ENCODE measurements around the gene POLR2E.

The POLR2E gene

GRCh38 chr19:1041272-1041834, 53.8 kb downstream of the POLR2E start:
- peak overlapping the region; percentile 88 for H3K4me2 ChIP-seq (ENCODE audit: low read depth, low read length, poor library complexity, severe bottlenecking)
- no peaks in the 10 kb centered on the region for H3K9me3 ChIP-seq (ENCODE audit: insufficient read depth, low read depth, low read length)
- peaks cover 3% of the 10 kb centered on the region; the same call in 1 of the 2 replicates for H3K36me3 ChIP-seq (ENCODE audit: insufficient read depth, low read length)
- H3K4me3 ChIP-seq (ENCODE audit: low read length, poor library complexity, severe bottlenecking): peak overlapping the region; percentile 83
- H3K4me1 ChIP-seq (ENCODE audit: insufficient read depth, low read length, poor library complexity, severe bottlenecking): peaks cover 39% of the 10 kb centered on the region
- H3K9ac ChIP-seq (ENCODE audit: low read depth, low read length, poor library complexity, severe bottlenecking): no peak overlapping the region
- no peaks in the 10 kb centered on the region for H3K79me2 ChIP-seq (ENCODE audit: insufficient read depth, low read length)
- no peak overlapping the region for H2AFZ ChIP-seq (ENCODE audit: low read length)
- no peaks in the 10 kb centered on the region for H3K9me2 ChIP-seq (replicated peaks; ENCODE audit: low read depth, low read length)
- TF ChIP-seq EZH2phosphoT487 (IDR thresholded peaks at IDR 0.05; ENCODE audit: borderline replicate concordance) (no peak), CTCF (conservative IDR thresholded peaks at IDR 0.05; ENCODE audit: low read length) (no peak)
- H4K20me1 ChIP-seq (ENCODE audit: insufficient read depth, low read length, poor library complexity, severe bottlenecking): peaks cover 3% of the 10 kb centered on the region
- peaks cover 10% of the 10 kb centered on the region for H3F3A ChIP-seq (ENCODE audit: low read depth)
- H3K27me3 ChIP-seq (ENCODE audit: insufficient read depth, low read length, poor library complexity, severe bottlenecking): no peaks in the 10 kb centered on the region

DNA sequence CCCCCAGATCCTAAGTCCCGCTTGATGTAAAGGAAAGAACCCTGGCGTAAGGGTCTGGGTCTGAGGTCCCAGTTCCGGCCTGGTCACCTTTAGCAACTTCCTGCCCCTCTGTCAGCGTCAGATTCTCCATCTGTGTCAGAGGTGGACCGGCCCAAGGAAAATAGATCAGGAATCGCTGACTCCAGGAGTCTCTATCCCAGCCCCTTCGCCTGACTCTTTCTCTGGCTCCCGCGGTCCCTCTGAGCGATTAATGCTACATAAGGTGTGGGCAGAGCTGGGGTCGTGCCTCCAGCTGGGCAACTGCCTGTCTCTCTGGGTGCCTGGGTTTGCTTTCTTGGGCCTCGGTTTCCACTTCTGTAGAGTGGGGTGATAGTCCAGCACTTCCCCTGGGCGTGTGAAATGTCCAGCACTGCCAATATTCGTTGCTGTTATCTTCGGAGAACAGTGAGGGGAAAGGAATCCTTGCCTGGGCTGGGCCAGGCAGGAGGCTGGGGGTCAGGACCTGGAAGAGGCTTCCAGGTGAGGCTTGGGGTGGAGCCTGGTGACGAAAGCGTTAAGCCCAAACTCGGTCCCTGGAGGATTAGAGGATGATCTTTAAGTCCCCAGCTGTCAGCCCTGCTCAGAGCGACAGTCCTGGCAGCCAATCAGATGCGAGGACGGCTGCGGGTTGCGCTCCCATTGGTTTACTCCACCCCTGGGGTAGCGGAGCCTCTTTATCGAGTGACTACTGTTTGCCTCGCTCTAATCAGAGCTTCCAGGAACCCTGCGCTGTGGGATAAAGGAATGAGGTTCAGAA, 54.5 kb downstream of the POLR2E start:
- no peaks in the 10 kb centered on the region for H3K79me2 ChIP-seq (ENCODE audit: insufficient read depth, low read length)
- H3K36me3 ChIP-seq (ENCODE audit: insufficient read depth, low read length): peaks cover 8% of the 10 kb centered on the region; the same call in 1 of the 2 replicates
- peak overlapping the region; percentile 59 for H2AFZ ChIP-seq (ENCODE audit: low read length)
- H3K4me2 ChIP-seq (ENCODE audit: low read depth, low read length, poor library complexity, severe bottlenecking): peak overlapping the region; percentile 88
- TF ChIP-seq EZH2phosphoT487 (IDR thresholded peaks at IDR 0.05; ENCODE audit: borderline replicate concordance) (no peak), CTCF (conservative IDR thresholded peaks at IDR 0.05; ENCODE audit: low read length) (no peak)
- peaks cover 8% of the 10 kb centered on the region for H4K20me1 ChIP-seq (ENCODE audit: insufficient read depth, low read length, poor library complexity, severe bottlenecking)
- no peaks in the 10 kb centered on the region for H3K9me2 ChIP-seq (replicated peaks; ENCODE audit: low read depth, low read length)
- no peaks in the 10 kb centered on the region for H3K27me3 ChIP-seq (ENCODE audit: insufficient read depth, low read length, poor library complexity, severe bottlenecking)
- H3K9ac ChIP-seq (ENCODE audit: low read depth, low read length, poor library complexity, severe bottlenecking): peak overlapping the region; percentile 76
- H3K4me1 ChIP-seq (ENCODE audit: insufficient read depth, low read length, poor library complexity, severe bottlenecking): peaks cover 39% of the 10 kb centered on the region
- H3K9me3 ChIP-seq (ENCODE audit: insufficient read depth, low read depth, low read length): no peaks in the 10 kb centered on the region
- H3F3A ChIP-seq (ENCODE audit: low read depth): peaks cover 10% of the 10 kb centered on the region
- H3K4me3 ChIP-seq (ENCODE audit: low read length, poor library complexity, severe bottlenecking): peak overlapping the region; percentile 83

- Histone ChIP-seq H3K4me3 (ENCODE audit: low read length, poor library complexity, severe bottlenecking) (peak within 1 kb of the TSS; percentile 83), H3K36me3 (ENCODE audit: insufficient read depth, low read length) (peaks cover 8% of the 10 kb centered on the region; the same call in 1 of the 2 replicates), H4K20me1 (ENCODE audit: insufficient read depth, low read length, poor library complexity, severe bottlenecking) (peaks cover 10% of the 10 kb centered on the region), H3K4me2 (ENCODE audit: low read depth, low read length, poor library complexity, severe bottlenecking) (peak within 1 kb of the TSS; percentile 88), H3K9ac (ENCODE audit: low read depth, low read length, poor library complexity, severe bottlenecking) (peak within 1 kb of the TSS; percentile 76), H3K9me3 (ENCODE audit: insufficient read depth, low read depth, low read length) (no peaks in the 10 kb centered on the region), H2AFZ (ENCODE audit: low read length) (peak within 1 kb of the TSS; percentile 59), H3K4me1 (ENCODE audit: insufficient read depth, low read length, poor library complexity, severe bottlenecking) (peaks cover 39% of the 10 kb centered on the region), H3K27me3 (ENCODE audit: insufficient read depth, low read length, poor library complexity, severe bottlenecking) (no peaks in the 10 kb centered on the region), H3K9me2 (replicated peaks; ENCODE audit: low read depth, low read length) (no peaks in the 10 kb centered on the region), H3K79me2 (ENCODE audit: insufficient read depth, low read length) (no peaks in the 10 kb centered on the region; the same call in 1 of the 2 replicates), H3F3A (ENCODE audit: low read depth) (peaks cover 10% of the 10 kb centered on the region)
- TF ChIP-seq CTCF (conservative IDR thresholded peaks at IDR 0.05; ENCODE audit: low read length) (no peak), EZH2phosphoT487 (IDR thresholded peaks at IDR 0.05; ENCODE audit: borderline replicate concordance) (no peak)
These were observed 55.3 kb downstream of the POLR2E start, which contains the start of gene ABCA7 for GRCh38 chr19:1039646-1040475. ABCA7 (plus strand) TSS chr19:1040107; CDS start chr19:1041362, 1,255 bp downstream.

Measured in Loucy (cell line).